GM21423 (cell line): ENCODE data around the gene C12orf60.

Experiments used
- ATAC-seq: cut with Tn5 transposase; IDR thresholded peaks from one replicate; pipeline ENCODE4 v1.9.1; 2021; ENCODE audit warnings: mild to moderate bottlenecking, moderate library complexity; ENCODE audit not compliant: unreplicated experiment

C12orf60 gene

GRCh38 chr12:14833952-14834351 lies 30.5 kb downstream of the C12orf60 start:
- no peak for ATAC-seq

DNA sequence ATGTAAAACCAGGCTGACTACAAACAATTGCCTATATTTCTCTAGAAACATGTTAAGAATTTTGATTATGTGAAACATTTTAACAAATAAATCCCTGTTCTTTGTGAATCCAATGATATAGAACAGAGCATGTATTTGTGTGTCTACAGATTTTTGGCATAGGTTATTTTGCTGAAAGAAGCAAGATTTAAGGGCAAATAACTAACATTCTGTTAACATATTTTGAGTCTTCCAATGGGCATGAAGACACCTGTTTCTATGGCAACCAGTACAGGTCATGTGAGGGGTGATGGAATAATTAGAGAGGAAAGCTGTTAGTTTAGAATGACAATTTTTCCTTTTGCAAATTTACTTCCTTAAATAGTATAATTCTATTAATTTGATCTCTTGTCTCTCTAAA lies 31.0 kb downstream of the C12orf60 start:
- ATAC-seq = no peak

DNA sequence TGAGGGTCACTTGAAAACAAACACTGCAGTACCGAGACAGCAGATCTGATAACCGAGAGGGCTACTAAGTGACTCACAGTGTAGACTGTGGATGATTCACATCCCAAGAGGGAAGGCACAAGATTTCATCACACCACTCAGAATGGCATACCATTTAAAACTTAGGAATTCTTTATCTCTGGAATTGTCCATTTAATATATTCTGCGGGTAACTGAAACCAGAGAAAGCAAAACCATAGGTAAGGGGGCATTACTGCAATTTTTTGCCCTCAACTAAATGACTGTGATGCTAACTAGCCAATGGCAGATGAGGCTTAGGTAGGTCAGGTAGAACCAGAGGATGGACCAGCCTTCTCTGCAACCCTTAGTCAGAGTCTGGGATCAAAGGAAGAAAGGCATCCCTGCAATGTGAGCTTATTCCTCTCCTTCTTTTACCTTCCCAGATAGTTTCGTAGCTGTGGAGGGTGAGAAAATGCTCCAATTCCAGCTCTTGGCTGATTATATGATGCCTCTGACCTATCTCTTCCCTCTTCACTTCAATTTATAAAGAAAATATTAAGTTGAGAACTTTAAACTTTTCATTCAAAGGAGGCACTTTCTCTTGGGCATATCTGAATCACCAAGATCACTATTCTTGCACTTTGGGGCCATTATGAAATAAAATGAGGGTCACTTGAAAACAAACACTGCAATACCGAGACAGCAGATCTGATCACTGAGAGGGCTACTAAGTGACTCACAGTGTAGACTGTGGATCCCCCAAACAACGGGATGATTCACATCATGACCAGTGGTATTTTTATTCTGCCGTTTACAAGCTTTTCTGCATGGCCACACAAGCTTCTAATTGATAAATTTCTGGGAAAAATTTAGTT lies 33.1 kb downstream of the C12orf60 start:
- ATAC-seq = no peak

DNA sequence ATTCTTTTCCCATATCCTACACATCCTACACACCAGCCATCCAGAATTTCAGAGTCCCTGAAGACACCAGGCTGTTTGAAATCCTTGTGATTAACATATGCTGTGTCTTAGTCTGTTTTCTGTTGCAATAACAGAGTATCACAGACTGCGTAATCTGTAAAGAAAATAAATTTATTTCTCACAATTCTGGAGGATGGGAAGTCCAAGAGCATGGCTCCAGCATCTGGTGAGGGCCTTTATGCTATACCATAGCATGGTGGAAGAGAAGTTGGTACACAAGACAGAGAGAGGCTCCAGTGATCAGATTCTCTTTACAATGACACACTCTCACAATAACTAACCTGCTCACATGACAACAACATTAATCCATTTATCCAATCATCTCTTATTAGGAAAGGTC lies 35.8 kb downstream of the C12orf60 start:
- no peak for ATAC-seq

DNA sequence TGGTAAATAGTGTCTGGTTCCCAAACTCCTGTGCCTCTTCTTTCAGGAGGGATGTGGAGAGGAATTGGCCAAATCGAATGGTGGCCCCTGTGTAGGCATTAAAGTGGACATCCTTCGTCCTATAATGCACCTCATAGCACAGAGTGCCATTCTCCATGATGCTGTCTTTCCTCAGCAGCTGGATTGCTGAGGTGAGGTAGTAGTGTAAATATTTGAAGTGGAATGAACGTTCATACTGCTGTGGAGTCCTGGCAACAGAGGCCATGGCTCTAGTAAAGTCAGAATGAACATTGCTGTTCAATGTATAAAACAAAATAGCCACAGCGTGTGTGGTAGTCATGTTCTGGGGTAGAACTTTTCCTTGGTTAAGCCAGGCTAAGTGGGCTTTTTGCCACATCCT lies 37.1 kb downstream of the C12orf60 start:
- ATAC-seq = no peak

DNA sequence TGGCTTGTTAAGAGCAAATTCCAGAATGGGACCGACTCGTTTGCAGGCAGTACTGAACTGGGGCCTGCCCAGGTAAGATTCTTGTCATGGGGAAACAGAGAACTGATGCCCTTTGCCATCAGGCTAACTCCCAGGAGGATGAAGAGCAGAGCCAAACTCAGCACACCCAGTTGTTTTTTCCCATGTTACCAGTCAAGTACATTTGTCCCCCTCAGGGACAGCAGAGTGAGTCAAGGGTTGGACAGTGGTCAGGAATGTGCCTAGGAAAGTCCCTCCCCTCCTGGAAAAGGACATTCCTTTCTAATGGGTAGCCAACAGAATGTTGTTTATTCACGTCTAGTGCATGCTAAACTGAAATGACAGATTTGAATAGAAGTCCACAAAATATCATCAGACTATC lies 38.3 kb downstream of the C12orf60 start:
- no peak for ATAC-seq

DNA sequence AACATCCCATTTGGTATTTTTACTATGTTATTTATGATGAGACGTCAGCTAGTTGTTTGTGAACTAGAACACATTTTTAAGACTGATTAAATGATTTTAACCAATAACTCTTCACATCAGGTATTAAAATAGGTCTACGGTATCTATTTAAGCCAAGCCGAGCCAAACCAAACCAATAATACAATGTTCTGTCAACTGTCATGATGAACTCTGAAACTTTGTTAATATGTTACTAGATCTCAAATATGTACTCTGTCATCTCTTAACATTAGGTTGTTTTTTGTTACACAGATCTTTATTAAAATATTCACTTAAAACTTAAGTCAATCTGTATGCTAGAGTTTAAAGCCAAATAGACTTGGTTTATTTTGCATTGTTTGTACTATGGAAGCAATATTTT lies 38.8 kb downstream of the C12orf60 start:
- ATAC-seq = no peak

DNA sequence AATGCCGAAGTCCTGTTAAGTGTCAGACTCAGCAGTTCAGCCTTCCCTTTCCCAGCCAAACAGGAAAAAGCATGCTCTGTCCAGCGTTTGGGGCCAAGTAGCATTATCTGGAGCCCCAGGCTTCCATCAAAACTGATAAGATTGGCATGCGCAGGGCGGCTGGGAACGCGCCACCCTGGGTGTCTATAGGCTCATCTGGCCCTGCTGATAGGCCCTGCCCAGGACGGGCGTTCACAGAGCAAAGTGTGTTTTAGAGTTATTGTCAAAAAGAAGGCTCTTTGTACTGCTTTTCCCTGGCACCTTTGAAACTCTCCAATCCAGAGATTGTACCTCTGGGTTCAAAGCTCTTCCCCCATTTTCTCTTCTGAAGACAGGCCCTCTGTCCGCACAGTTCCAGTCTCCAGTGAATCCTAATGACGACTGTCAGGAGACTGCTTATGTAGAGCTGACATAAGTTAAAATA lies 40.0 kb downstream of the C12orf60 start, which contains the start of gene ART4:
Gene ART4, minus strand, starts transcription at position 102 of the 463 bp plus-strand sequence. CDS start 413 bp downstream, outside the sequence.
- no peak for ATAC-seq

DNA sequence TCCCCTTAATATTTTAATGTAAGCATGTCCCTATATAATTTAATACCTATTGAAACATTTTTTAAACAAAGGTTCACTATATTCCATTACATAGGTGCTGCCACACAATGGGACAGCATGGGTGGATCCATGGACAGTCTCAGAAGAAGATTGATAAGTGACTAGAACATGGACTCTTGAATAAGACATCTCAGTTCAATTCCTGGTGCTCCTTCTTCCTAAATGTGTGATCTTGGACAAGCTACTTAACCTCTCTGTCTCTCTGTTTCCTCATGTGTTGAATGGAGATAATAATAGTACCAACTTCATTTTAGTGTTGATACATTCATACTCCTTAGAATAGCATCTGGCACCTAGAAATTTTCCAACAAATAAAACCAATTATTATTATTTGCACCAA lies 40.9 kb downstream of the C12orf60 start:
- ATAC-seq = no peak

DNA sequence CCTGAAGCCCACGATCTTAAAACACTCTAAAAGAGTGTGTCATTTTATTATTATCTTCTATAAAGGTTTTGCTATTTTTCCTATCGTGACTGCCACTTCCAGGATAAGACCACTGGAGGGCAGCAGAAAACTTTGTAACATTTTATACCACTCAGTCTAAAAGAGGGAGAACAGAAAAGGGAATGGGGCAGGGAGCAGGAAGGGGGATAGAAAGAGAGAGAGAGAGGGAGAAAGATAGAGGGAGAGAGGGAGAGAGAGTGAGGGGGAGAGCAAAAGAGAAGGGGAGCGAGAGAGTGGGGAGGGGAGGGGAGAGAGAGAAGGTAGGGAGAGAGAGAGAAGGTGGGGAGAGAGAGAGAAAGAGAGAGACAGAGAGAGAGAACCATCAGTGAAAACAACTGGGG lies 41.9 kb downstream of the C12orf60 start:
- ATAC-seq = no peak

GRCh38 chr12:14846042-14846587 lies 42.6 kb downstream of the C12orf60 start:
- ATAC-seq = no peak

- ATAC-seq = no peak
These were observed 43.6 kb downstream of the C12orf60 start for GRCh38 chr12:14846876-14847580.

GRCh38 chr12:14849661-14850060 lies 46.2 kb downstream of the C12orf60 start:
- ATAC-seq = no peak

- no peak for ATAC-seq
These were observed 47.6 kb downstream of the C12orf60 start for GRCh38 chr12:14850929-14851663.

GRCh38 chr12:14852880-14853279 lies 49.4 kb downstream of the C12orf60 start:
- no peak for ATAC-seq

DNA sequence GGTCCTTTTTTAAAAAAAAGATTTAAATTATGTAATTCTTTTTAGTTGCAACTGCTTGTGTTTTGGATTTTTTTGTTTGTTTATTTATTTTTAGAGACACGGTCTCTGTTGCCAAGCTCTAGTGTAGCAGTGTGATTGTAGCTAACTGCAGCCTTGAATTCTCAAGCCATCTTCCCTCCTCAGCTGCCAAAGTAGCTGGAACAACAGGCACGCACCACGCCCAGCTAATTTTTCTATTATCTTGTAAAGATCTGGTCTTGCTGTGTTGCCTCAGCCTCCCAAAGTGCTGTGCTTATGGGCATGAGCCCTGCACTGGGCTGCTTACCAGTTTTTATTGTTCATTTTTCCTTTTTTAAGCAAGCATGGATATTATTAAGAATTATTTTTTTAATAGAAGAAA lies 50.5 kb downstream of the C12orf60 start:
- ATAC-seq = no peak

DNA sequence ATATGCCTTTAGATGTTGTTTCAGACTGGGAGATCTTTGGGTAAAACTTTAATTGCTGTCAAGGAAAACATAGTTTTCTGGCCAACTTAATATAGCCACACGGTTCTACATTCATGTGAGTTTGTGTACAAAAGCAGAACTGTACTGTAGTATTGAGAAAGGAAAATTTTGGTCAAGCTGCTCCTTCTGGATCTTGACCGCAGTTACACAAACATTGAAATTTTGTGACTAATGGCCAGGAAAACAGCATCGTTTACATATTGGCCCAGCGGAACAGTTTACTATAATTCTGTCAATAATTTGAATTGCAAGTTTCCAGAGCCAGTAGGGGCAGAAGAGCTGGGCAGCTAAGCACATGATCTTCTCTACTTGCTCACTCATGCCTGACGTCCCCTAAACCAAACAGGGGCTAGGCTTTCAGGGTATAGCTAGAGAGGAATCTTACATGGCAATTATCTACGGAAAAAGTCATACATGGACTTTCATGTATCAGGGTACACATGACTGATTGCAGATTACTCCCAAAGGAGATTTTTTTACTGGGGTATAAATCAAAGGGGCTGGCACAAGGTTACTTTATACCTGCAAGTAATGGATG lies 51.2 kb downstream of the C12orf60 start:
- ATAC-seq = no peak

- ATAC-seq = no peak
These were observed 55.0 kb downstream of the C12orf60 start for GRCh38 chr12:14858513-14858912.

DNA sequence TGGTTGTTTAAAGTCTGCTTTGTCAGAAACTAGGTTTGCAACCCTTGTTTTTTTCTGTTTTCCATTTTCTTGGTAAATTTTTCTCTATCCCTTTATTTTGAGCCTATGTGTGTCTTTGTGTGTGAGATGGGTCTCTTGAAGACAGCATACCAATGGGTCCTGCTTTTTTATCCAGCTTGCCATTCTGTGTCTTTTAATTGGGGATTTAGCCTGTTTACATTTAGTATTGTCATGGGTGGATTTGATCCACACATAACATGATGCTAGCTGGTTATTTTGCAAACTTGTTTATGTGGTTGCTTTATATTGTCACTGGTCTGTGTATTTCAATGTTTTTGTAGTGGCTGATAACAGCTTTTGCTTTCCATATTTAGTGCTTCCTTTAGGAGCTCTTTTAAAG lies 57.0 kb downstream of the C12orf60 start:
- ATAC-seq = no peak

GRCh38 chr12:14868916-14869506 lies 65.5 kb downstream of the C12orf60 start:
- no peak for ATAC-seq
